T-helper 2 cell treated with Interferon-gamma antibody and Interleukin-4, amounts not matched to agents 100 ng/mL and 5 ng/mL, for 36 hours (primary cell): ENCODE measurements around the gene NDFIP1. TPM values are rescaled to one million over a fixed set of nuclear protein-coding genes. Genes with fewer than 3 reads are reported as not detected.
"Not testable (repeated sequence)": the region's sequence is repeated elsewhere in the genome, so short reads cannot be mapped to it uniquely, and the experiment has no call there.

Experiments
- intact Hi-C: fragments of 100-400 bp; cut with micrococcal nuclease; formaldehyde crosslinking; loops from one replicate; pipeline ENCODE4 v1.15.1; 2023
- total RNA-seq: library from RNA; stranded (reverse); gene quantifications from 2 replicates; pipeline ENCODE4 v1.2.3, GENCODE V29; 2022

The NDFIP1 gene
- total RNA-seq, 1 donor from 2014 or later: 58.2 TPM

DNA sequence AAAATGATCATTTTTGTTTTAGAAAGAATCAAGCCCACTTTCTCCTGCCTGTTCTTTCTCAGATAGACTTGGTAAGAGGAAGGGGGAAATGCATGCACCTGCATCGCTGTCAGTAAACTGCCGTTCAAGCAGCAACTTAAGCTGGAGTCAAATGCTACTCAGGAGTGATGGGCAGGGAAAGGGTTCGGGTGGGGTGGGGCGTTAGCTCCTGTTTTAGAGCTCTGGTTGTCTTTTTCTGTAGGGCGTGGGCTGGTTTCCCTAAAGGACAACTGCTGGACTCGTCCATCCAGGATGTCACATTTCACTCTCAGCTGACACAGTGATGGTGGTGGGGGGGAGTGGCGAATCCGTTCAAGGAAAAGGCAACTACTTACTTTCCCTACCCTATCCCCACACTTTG lies 75.0 kb downstream of the NDFIP1 start:
- intact Hi-C loops: no loop called here

DNA sequence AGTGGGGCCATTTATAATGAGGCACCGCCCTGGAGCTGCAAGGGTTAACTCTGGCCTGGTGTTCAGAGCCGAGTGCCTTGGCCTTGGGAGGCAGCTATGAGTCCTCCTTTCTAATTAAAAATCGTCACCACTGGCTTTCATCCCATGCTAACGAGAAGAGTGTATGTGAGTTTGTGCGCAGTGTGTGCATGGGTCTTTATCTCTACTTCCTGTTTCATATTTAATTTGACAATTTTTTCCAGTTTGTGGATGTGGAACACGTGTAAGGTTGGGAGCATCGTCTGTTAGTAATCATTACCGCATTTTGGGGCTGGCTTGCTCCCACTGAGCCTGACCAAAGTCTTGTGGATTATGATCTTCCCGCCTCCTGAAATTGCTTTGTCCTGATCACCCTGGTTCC lies 76.4 kb downstream of the NDFIP1 start:
- intact Hi-C loops: no loop called here

DNA sequence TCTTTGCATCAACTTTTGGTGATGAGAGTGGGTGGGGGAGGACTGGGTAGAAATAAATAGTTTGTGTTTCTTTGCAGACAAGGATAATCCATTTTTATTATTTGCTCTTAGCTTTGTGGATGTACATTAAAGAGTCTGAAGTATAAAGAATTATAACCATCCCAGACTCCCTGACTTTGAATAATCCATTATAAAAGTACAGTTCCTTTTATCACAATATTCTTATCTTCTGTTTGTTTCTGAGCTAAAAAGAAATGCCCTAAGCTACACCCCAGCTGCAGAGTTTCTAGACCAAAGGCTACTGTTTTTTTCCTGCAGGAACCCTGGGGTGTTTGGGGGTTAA lies 77.9 kb downstream of the NDFIP1 start:
- intact Hi-C loops: no loop called here

DNA sequence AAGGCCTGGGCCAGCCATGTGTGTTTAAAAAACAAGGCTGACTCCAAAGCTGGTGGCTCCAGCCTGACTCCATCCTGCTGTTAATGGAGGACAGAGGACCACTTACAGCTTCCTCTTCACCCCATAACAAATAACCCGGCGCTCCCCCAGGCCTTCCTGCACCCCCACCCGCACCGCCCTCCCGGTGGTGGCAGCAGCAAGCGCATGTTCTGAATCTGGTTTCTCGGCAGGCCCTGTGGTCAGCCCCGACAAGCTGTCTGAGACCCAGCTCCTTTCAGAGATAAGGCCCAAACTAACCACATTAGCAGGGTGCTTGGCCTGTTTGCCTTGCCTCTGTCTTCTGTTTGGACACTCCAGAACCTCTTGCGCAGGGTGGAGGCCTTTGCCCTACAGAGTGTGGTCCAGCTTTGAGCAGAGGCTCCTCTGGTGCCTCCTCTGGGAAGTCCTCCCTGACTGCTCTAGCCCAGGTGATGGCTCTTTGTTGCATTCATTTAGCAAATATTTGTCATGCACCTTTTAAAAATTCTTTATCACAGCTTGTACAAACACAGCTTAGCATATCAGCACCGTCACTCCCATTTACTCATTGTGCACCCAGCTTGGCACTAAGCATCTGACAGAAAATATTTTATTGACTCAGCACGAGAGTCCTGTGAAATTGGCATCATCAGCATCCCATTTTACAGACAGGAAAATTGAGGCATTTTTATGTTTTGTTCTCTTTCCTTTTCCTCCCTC lies 78.4 kb downstream of the NDFIP1 start:
- intact Hi-C loops: no loop called here

DNA sequence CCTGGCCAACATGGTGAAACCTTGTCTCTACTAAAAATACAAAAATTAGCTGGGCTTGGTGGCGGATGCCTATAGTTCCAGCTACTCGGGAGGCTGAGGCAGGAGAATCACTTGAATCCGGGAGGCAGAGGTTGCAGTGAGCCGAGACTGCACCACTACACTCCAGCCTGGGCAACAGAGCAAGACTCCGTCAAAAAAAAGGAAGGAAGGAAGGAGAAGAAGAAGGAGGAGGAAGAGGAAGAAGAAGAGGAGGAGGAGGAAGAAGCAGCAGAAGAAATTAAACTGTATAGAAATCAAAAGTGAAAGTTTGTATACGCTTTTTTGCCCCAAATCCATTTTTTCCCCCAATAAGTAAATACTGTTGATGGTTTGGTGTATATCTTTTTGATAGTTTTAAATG lies 80.1 kb downstream of the NDFIP1 start:
- intact Hi-C loops: not testable (repeated sequence)

DNA sequence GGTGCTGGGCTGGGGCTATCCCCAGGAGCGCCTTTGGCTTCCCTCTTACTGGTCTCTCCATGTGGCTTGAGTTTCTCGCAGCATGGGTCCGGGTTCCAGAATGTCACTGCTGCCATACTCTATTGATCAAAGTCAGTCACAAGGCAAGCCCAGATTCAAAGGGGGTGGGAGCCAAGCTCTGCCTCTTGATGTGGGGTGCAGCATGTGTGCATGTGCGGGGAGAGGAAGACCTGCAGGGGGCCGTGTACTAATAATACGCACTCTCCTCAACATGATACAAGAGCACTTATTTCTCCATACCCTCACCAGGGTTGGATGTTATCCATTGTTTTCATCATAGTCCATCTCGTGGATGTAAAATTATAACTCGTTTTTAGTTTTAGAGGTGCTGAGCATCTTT lies 81.2 kb downstream of the NDFIP1 start:
- intact Hi-C loops: no loop called here

DNA sequence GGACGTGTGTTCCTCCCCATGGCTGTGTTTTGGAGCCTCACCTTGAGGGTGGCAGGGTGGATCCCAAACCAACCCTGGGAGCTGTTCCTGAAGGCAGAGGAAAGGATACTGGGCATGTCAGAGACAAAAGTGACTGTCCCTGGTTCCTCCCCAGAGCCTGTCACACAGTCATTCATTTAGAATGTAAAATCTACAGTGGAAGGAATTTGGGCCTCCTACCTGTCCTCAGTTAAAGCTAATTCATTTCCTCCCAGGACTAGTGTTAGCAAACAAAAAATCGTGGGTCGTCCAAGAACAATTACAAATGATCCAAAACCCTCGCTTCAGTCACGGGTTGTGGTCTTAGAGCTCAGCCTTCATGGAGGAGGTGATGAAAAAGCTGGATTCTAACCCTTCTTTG lies 83.2 kb downstream of the NDFIP1 start:
- intact Hi-C loops: no loop called here

DNA sequence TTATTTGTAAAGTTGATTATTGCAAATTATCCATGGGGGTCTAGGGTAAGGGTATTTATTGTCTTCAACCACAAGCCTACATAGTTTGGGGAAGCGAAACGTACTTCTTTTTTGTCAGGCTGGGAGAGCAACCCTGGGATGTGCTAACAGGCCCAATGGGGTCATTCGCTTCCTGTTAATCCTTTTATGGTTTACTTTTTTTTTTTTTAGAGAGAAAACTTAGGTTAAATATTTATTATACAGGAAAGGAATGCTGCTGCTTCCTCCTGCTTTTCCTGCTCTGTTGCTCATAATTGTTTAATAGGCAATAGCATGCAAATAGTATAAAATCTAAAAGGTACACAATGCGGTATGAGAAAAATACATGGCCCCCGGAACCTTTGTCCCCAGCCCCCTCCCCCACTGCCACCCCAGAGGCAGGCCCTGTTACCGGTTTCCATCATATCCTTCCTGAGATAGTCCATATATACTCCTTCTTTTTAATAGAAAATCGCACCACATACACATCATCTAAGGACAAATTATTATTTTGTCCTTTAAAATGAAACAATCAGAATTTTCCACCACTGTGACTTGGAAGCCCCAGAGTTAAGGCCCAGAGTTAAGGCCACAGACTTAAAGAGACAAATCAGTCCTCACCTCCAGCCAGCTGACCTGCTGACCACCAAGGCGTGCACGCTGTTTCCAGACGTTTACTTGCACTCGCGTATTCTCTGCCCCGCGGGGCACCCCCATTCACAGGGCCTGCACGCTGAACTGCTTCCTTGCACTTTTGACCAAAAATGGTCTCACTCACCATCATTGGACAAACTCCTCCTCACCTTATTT lies 83.9 kb downstream of the NDFIP1 start:
- intact Hi-C loops: no loop called here

DNA sequence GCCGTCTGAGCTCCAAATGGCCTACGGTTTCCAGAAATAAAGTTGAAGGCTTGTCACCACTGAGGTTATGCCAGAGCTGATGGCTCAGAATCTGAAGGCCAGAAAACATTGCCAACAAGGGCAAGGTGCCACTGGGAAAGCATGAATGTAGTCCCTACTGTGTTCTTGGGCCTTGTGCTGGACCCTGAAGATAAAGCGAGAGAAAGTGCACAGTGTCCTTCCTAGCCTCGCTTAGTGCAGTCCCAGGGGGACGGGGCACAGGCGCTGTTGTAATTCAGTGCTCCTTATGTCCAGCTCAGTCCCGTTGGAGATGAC lies 84.5 kb downstream of the NDFIP1 start:
- intact Hi-C loops: no loop called here

DNA sequence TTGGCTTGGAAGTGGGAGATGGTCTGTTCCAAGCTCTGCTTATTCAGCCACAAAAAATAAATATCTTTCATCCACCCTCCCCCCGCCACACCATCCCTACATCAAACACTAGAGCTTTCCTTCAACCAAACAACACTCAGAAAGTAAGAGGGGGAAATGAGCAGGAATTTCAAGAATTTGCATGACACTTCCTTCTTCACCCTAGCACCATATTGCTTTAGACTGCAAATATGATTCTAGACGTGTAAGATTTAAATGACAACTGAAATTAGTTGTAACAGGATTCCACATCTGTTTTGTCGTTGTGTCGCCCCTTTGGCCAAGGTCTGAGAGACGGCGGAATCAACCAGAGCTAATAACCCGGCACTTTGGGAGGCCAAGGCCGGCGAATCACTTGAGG lies 88.5 kb downstream of the NDFIP1 start:
- intact Hi-C loops: no loop called here

DNA sequence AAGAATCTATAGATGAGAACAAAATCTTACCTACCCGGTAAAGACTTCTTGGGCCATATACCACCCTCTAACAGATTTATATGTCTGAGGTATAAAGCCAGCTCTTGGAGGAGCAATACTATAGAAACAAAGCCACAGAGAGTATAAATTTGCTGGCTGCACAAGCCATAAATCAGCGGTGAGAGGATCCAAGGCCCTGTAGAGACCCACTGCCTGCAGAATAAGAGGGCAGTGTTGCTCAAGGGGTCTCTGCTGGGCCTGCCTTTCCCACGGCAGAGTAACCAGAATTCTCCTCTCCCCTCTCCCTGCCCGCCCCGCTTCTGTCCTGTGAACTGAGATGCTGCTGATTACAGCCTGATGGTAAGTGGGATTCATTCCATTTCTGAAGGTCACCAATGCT lies 89.2 kb downstream of the NDFIP1 start:
- intact Hi-C loops: no loop called here

DNA sequence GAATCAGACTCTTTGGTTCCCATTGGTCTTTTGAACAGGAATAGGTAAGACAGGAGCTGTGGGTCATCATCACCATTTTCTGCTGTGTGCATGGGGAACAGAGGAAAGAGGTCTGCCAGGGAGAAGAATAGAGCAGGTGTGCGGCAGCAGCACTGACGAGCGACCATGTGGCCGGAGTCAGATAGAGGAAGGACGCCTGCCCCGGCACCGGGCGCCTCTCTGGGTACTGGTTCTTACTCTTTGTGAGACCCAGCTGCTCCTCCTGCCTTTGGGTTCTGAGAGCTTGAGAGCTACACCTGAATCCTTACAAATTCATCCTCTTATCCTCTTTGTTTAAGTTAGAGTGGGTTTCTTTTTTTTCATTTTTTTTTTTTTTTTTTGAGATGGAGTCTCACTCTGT lies 90.8 kb downstream of the NDFIP1 start:
- intact Hi-C loops: no loop called here

DNA sequence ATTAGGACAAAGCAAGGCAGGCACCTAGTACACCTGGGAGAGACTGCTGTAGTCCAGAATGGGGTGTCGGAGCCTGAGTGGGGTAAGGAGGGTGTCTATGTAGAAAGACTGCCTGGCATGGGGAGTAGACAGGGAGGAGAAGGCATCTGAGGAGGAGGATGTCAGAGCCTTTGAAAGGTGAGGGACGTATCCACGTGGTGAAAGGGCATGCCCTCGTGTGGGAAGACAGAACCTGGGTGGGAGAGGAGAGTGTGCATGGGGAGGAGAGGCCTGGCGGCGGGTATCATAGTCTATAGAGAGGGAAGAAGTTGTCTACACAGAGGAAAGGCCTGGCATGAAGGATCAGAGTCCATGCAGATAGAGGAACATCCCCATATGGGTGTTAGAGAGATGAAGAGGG lies 91.8 kb downstream of the NDFIP1 start:
- intact Hi-C loops: no loop called here

DNA sequence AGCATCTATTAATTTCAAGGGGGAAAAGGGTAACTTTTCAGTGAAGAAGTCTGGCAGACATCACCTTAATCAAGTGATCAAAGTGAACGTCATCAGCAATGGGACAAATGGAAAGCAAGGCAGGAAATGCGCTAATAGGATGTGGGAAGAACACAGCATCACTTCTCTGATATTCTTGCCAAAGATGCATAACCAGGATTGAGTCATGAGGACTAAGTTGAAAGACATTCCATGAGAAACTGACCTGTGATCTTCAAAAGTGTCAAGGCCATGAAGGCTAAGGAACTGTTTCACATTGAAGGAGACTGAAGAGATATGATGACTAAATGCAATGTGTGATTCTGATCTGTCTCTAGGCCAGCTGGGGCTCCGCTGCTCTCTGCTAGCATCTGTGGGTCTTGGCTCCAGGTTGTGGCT lies 92.9 kb downstream of the NDFIP1 start:
- intact Hi-C loops: no loop called here

DNA sequence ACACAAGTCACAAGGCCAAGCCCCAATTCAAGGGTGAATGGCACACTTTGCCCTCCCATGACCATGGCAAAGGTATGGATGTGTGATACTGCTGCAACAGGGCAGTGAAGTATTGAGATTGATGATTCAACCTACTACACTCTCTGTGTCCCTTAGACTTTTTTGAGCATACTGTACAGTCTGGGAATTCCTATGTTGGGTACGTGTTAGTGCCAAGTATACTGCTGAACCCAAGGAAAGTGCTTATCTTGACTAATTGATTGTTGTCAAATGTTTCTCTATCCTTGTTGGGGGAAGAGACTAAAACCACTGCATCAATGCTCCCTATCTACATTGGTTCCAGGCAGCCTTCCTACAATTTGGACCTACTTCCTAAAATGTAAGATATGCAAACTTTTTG lies 93.7 kb downstream of the NDFIP1 start:
- intact Hi-C loops: no loop called here

Other genes with a start within 250 kb of the NDFIP1 start
- not detected in 2 replicates for gene PCDH1, start 230.4 kb upstream of the NDFIP1 start, total RNA-seq
- 82.5 and 84.0 TPM in 2 replicates for gene DELE1, start 184.9 kb upstream of the NDFIP1 start, total RNA-seq
- gene PCDH12, start 150.6 kb upstream of the NDFIP1 start, total RNA-seq: 0.70 and 1.9 TPM in 2 replicates
- 24.2 and 24.4 TPM in 2 replicates for gene RNF14, start 139.7 kb upstream of the NDFIP1 start, total RNA-seq
- 30.0 and 33.1 TPM in 2 replicates for gene GNPDA1, start 95.8 kb upstream of the NDFIP1 start, total RNA-seq
- 0.23 and 0.25 TPM in 2 replicates for gene SPRY4, start 216.2 kb downstream of the NDFIP1 start, total RNA-seq